Esophagus (tissue), 2 donors: ENCODE results near the gene VSIG8. TPM values are rescaled to one million over a fixed set of nuclear protein-coding genes. Genes with fewer than 3 reads are reported as not detected.

Experiments used
- H3K27ac ChIP-seq, 2 donors: one replicate each; pipeline ENCODE4 v1.5.1; 2013; ENCODE audit warnings: low read depth in 2 of 2, mild to moderate bottlenecking in 2 of 2, inconsistent platforms in 1 of 2, low read length in 1 of 2, moderate library complexity in 1 of 2
- H3K27me3 ChIP-seq, 2 donors: one replicate each; pipeline ENCODE4 v1.6.1; 2013; ENCODE audit warnings: low read length in 2 of 2, control low read depth in 1 of 2, mild to moderate bottlenecking in 1 of 2; ENCODE audit not compliant: insufficient read depth in 2 of 2, control insufficient read depth in 1 of 2
- H3K36me3 ChIP-seq, 2 donors: one replicate each; pipeline ENCODE4 v1.6.1; 2013; ENCODE audit warnings: low read length in 1 of 2; ENCODE audit not compliant: control insufficient read depth in 2 of 2, insufficient read depth in 2 of 2
- H3K4me1 ChIP-seq, 2 donors: one replicate each; pipeline ENCODE4 v1.6.1; 2013; ENCODE audit warnings: low read length in 1 of 2; ENCODE audit not compliant: control insufficient read depth in 2 of 2, insufficient read depth in 2 of 2
- H3K4me3 ChIP-seq, 2 donors: one replicate each; pipeline ENCODE4 v1.5.1; 2013; ENCODE audit warnings: low read length in 2 of 2, mild to moderate bottlenecking in 2 of 2, low read depth in 1 of 2, moderate library complexity in 1 of 2
- H3K9me3 ChIP-seq, 2 donors: one replicate each; pipeline ENCODE4 v1.6.1; 2013; ENCODE audit warnings: mild to moderate bottlenecking in 2 of 2, low read depth in 1 of 2, low read length in 1 of 2, moderate library complexity in 1 of 2; ENCODE audit not compliant: control insufficient read depth in 2 of 2, insufficient read depth in 1 of 2
- WGBS, 2 donors: extraction: QIAGEN DNeasy Blood & Tissue Kit; methylation state at CpG; one replicate each; pipeline ENCODE4 v1.1.7; 2013; 5-methylcytosine and 5-hydroxymethylcytosine counted together
- polyA plus RNA-seq, 2 donors: library from polyadenylated mRNA; stranded (reverse); fragments of 200-250 nt; gene quantifications; one replicate each; pipeline ENCODE4 v1.2.3, GENCODE V29; 2013
- donor health status: healthy with polysubstance abuse.
- donor health status: Bipolar disorder and iron deficiency.

Gene VSIG8
- polyA plus RNA-seq, 2 donors: 4.2 to 4.4 TPM

GRCh38 chr1:159854116-159854692 lies 8.3 kb downstream of the VSIG8 start:
- Histone ChIP-seq H3K4me1 (peaks cover 2 to 9% of the 10 kb centered on the region in 2 donors), H3K9me3 (no peaks in the 10 kb centered on the region)
- WGBS, 2 donors: 1 to 2% methylated on average over 31 of the region's 31 CpGs

DNA sequence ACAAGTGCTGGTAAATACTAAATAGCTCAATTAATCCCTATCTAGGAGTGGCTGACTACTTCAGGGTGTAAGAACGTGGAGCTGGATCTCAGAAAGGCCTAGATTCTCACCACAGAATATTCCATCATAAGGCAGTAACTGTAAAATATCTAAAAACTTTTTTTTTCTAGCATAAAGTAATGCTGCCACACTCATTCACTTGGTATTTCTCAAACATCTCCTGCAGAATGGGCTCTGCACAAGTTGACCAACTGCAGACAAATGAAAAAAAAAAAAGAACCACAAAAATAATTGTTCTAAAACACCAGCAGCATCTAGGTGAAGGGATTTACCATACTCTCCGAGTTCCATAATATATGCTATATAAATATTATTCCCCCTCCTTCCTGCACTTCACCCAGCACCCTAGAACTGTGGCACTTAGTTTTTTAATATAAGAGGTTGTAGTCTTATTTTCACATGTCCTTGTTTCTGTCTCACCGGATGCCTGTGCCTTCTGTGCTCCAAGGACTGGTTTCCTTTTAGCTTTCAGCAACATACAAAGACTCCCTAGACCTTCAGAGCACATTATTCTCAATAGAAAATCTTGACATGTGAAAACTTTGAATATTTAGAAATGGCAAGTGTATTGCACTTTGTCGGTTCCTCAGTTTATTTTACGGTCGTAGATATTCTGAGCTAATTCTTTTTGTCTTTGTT lies 8.9 kb downstream of the VSIG8 start:
- 19 to 27% methylated on average over 6 of the region's 6 CpGs for WGBS, 2 donors
- Histone ChIP-seq H3K4me1 (peaks cover 2 to 6% of the 10 kb centered on the region in 2 donors), H3K9me3 (no peaks in the 10 kb centered on the region), H3K27me3 (no peaks in the 10 kb centered on the region), H3K4me3 (peak overlapping the region in 1 of 2 donors; percentile 60), H3K27ac (peak overlapping the region; percentile 94), H3K36me3 (no peaks in the 10 kb centered on the region)

More at GRCh38 chr1:159854116-159854692, 8.3 kb downstream of the VSIG8 start:
- Histone ChIP-seq H3K27me3 (no peaks in the 10 kb centered on the region), H3K36me3 (no peaks in the 10 kb centered on the region), H3K27ac (peak overlapping the region; percentile 94), H3K4me3 (peak overlapping the region; percentile 60 to 69)

- Histone ChIP-seq H3K27ac (no peak overlapping the region), H3K4me1 (peaks cover 3 to 4% of the 10 kb centered on the region in 2 donors), H3K36me3 (no peaks in the 10 kb centered on the region), H3K9me3 (no peaks in the 10 kb centered on the region), H3K4me3 (no peak overlapping the region), H3K27me3 (no peaks in the 10 kb centered on the region)
- 66 to 73% methylated on average over 1 of the region's 1 CpG for WGBS, 2 donors
These were observed 11.1 kb downstream of the VSIG8 start for GRCh38 chr1:159851407-159851806.

DNA sequence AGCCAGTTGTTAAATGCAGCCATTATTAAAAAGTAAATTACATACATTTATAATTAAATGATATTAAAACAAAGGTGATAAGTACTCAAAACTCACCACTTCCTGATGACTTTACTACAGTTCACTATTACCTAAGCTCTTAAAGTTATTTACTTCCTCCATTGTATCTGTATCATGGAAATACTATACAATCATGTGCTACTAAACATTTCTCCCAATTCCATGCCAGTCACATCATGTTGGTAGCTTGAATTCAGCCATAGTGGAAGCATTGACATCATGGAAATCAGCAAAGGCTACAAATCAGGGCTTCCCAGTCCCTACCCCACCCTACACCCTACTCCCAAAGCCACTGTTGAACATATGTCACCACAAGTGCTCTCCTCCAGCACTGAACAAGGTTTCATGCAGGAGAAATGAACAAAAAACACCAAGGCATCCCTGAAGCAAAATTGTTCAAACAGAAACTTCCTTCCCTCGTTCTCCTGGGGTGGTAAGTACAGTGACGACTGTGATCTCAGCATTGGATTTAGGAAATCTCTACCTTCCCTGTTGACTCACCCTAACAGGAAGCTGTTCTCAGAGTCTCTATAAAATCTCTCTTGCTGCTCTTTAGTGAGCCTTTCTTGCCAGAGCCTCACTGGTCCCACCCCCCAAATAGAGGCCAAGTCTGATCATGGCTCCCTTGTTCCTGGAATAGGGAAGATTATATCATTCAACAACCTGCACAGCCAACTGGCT lies 12.7 kb downstream of the VSIG8 start:
- H3K4me1 ChIP-seq: peaks cover 0 to 4% of the 10 kb centered on the region in 2 donors
- 46 to 74% methylated on average over 2 of the region's 2 CpGs for WGBS, 2 donors

GRCh38 chr1:159848326-159848725 lies 14.1 kb downstream of the VSIG8 start:
- 49 to 55% methylated on average over 3 of the region's 3 CpGs for WGBS, 2 donors
- Histone ChIP-seq H3K4me1 (peaks cover 0 to 4% of the 10 kb centered on the region in 2 donors), H3K27me3 (no peaks in the 10 kb centered on the region), H3K36me3 (no peaks in the 10 kb centered on the region), H3K4me3 (no peak overlapping the region), H3K27ac (peak overlapping the region in 1 of 2 donors; percentile 65), H3K9me3 (no peaks in the 10 kb centered on the region)

More for the DNA sequence above, 12.7 kb downstream of the VSIG8 start:
- no peaks in the 10 kb centered on the region for H3K9me3 ChIP-seq
- H3K27ac ChIP-seq: peak overlapping the region; percentile 84 to 95
- H3K4me3 ChIP-seq: no peak overlapping the region
- H3K27me3 ChIP-seq: no peaks in the 10 kb centered on the region
- no peaks in the 10 kb centered on the region for H3K36me3 ChIP-seq

DNA sequence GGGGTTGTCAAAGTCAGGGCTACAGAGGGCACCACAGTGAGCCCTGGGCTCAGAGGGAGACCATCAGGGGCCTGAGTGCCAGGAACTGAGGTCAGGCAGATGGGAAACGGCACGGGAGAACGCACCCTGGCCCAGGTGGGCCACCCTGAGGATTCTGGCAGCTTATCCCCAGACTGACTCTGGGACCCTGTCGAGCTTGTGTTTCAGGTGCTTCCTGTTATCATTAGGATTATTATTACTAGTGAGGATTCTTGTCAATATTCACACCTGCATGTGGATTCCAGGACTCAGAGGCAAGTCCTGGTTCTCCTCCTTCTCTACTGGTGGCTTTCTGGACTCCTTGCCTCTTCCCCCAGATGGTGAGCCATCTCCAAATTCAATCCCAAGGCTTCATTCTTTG lies 15.2 kb downstream of the VSIG8 start:
- no peaks in the 10 kb centered on the region for H3K36me3 ChIP-seq
- no peaks in the 10 kb centered on the region for H3K27me3 ChIP-seq
- H3K27ac ChIP-seq: no peak overlapping the region
- peaks cover 0 to 4% of the 10 kb centered on the region in 2 donors for H3K4me1 ChIP-seq
- H3K9me3 ChIP-seq: no peaks in the 10 kb centered on the region
- no peak overlapping the region for H3K4me3 ChIP-seq
- WGBS, 2 donors: 58 to 69% methylated on average over 4 of the region's 4 CpGs

GRCh38 chr1:159845751-159846629 lies 16.5 kb downstream of the VSIG8 start:
- no peaks in the 10 kb centered on the region for H3K9me3 ChIP-seq
- H3K27ac ChIP-seq: peak overlapping the region; percentile 34 to 82
- H3K4me3 ChIP-seq: no peak overlapping the region
- peaks cover 0 to 4% of the 10 kb centered on the region in 2 donors for H3K4me1 ChIP-seq
- H3K27me3 ChIP-seq: no peaks in the 10 kb centered on the region
- H3K36me3 ChIP-seq: no peaks in the 10 kb centered on the region
- WGBS, 2 donors: 72 to 77% methylated on average over 13 of the region's 13 CpGs

GRCh38 chr1:159843459-159843858 lies 19.0 kb downstream of the VSIG8 start:
- WGBS, 2 donors: 58 to 62% methylated on average over 4 of the region's 4 CpGs
- no peak overlapping the region for H3K27ac ChIP-seq
- H3K4me3 ChIP-seq: no peak overlapping the region
- H3K4me1 ChIP-seq: peaks cover 0 to 2% of the 10 kb centered on the region in 2 donors
- no peaks in the 10 kb centered on the region for H3K27me3 ChIP-seq
- no peaks in the 10 kb centered on the region for H3K36me3 ChIP-seq
- no peaks in the 10 kb centered on the region for H3K9me3 ChIP-seq

- Histone ChIP-seq H3K27me3 (no peaks in the 10 kb centered on the region), H3K4me3 (no peak overlapping the region), H3K36me3 (no peaks in the 10 kb centered on the region), H3K4me1 (no peaks in the 10 kb centered on the region), H3K27ac (no peak overlapping the region), H3K9me3 (no peaks in the 10 kb centered on the region)
- WGBS, 2 donors: 78 to 82% methylated on average over 2 of the region's 2 CpGs
These were observed 20.7 kb downstream of the VSIG8 start for GRCh38 chr1:159841749-159842148.
